ENCODE measurements around the gene FOXD1. TPM values are rescaled to one million over a fixed set of nuclear protein-coding genes. Genes with fewer than 3 reads are reported as not detected.

The FOXD1 gene
- total and polyA plus RNA-seq, 2 of the 8 experiments (the other 6 are each of a cell fraction or from before 2014, with no cell fraction given), result 0.11 to 1.1 TPM

GRCh38 chr5:73446631-73447529 is 1.7 kb downstream of the FOXD1 start (continued):
- TF ChIP-seq TAF7 (optimal IDR thresholded peaks at IDR 0.05; ENCODE audit: borderline replicate concordance, low read depth, low read length) (no peak), PHF8 (conservative IDR thresholded peaks at IDR 0.05; ENCODE audit: low read depth, low read length) (no peak), CBX5 (IDR thresholded peaks at IDR 0.05; ENCODE audit: low read depth, low read length) (no peak), CTCF (IDR thresholded peaks at IDR 0.05; ENCODE audit: control extremely low read depth in 1 of 3, insufficient read depth in 1 of 3, low read depth in 1 of 3, low read length in 3 of 3) (no peak), CBX8 (IDR thresholded peaks at IDR 0.05; ENCODE audit: borderline replicate concordance, low read depth, low read length) (no peak; the same call in 1 of the 2 replicates)

Data from H1 (cell line).